ENCODE results near the gene KCNE3.

KCNE3 gene

GRCh38 chr11:74478877-74479731 is 11.8 kb upstream of the KCNE3 start:
- no peak overlapping the region for H3K27ac Mint-ChIP-seq
- H3K4me3 Mint-ChIP-seq, result no peak overlapping the region
- ATAC-seq, result no peak
- no peaks in the 10 kb centered on the region for H3K36me3 Mint-ChIP-seq
- peaks cover under 1% of the 10 kb centered on the region for H3K4me1 Mint-ChIP-seq
- H3K27me3 Mint-ChIP-seq, result no peaks in the 10 kb centered on the region
- H3K9me3 Mint-ChIP-seq, result no peaks in the 10 kb centered on the region

- Mint-ChIP-seq H3K4me1 (peaks cover 6% of the 10 kb centered on the region), H3K27me3 (peaks cover 12% of the 10 kb centered on the region), H3K4me3 (no peak overlapping the region), H3K36me3 (no peaks in the 10 kb centered on the region), H3K9me3 (no peaks in the 10 kb centered on the region), H3K27ac (no peak overlapping the region)
- no peak for ATAC-seq
Measured at GRCh38 chr11:74476536-74476935, 9.2 kb upstream of the KCNE3 start.

DNA sequence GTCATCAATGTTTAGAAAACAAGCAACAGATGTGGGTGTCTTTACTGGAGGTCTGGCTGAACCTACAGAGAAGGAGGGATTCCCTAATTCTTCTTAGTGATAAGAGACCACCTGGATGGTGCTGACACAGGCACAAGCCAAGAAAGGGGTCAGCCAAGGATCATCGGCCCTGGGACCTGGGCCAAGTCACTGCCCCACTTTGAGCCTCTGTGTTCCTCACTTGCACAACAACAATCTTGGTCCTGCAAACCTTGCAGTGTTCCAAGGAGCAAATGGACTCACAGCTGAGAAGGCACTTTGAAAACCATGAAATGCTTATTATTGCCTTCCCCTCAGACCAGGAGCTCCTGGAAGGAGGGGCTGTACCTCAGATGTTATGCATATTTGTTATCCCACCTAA is 7.0 kb upstream of the KCNE3 start:
- ATAC-seq, result no peak
- Mint-ChIP-seq H3K27me3 (peaks cover 21% of the 10 kb centered on the region), H3K9me3 (no peaks in the 10 kb centered on the region), H3K4me3 (no peak overlapping the region), H3K4me1 (peaks cover 6% of the 10 kb centered on the region), H3K36me3 (no peaks in the 10 kb centered on the region), H3K27ac (no peak overlapping the region)

DNA sequence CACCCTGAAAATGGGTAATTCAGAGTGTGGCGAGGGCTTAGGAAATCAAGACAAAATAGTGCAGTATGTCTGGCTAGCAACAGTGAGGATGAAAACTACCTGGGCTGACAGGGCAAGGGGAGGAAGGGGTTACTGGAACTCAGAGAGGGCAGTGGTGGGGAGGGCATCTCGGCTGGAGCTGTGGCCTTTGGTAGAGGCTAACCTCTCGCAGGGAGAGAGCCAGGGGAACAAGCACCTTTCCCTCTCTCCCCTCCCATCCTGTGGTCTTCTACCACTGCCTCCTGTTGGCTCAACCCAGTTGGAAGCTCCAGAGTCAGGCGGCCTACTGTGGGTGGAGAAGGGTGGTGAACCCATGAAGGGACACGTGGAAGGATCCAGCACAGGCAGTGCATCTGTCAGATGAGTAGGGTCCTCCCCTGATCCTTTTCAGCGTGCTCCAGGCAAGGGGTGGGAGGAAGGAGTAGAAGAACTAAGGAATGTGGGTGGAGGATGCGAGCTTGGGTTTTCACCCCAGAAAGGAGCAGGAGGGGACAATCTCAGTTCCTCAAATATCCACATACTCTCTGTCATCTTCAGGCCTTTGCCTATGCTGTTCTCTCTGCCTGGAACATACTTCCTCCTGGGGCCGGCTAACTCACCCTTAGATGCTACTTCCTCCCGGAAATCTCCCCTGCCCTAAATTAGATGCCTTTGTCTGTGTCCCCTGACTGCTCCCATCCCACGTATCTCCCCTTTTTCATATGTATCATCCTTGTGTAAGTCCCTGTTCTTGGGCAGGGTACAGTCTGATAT is 6.2 kb upstream of the KCNE3 start:
- no peak overlapping the region for H3K27ac Mint-ChIP-seq
- H3K4me1 Mint-ChIP-seq, result peaks cover 9% of the 10 kb centered on the region
- H3K9me3 Mint-ChIP-seq, result no peaks in the 10 kb centered on the region
- H3K27me3 Mint-ChIP-seq, result peaks cover 26% of the 10 kb centered on the region
- ATAC-seq, result peak; percentile 12
- H3K36me3 Mint-ChIP-seq, result no peaks in the 10 kb centered on the region
- no peak overlapping the region for H3K4me3 Mint-ChIP-seq

DNA sequence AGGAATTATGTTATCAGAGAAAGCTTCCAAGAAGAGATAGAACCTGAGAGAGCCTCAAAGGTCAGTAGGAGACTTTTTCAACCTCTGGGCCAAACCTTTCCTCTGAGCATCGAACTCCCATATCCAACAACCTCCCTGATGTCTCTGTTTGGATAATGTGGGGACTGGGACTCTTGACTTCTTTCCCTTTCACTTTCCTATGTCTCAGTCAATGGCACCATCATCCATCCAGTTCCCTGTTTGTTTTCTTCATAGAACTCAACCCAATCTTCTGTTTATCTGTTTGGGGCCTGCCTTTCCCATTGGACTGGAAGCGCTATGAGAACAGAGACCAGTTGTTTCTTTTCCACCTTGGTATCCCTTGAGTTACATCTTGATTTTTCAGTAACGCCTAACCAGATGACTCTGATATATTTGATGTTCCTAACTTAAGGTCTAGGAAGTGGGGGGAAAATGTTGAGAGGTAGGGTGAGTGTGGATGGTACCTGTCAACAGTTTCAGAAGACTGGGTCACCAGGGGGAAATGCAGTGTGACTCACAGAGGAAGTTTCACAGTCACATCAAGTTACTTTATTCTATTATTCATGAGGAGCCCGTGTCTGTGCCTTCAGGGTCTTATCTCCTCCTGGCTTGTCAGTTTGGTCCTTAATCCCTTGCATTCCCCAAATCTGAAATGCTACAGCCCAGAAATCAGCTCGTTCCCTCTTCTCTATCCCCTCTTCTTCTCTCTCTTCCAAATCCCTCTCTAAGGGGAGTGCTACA is 4.5 kb upstream of the KCNE3 start:
- Mint-ChIP-seq H3K27ac (no peak overlapping the region), H3K36me3 (no peaks in the 10 kb centered on the region), H3K27me3 (peaks cover 38% of the 10 kb centered on the region), H3K4me1 (peaks cover 20% of the 10 kb centered on the region), H3K4me3 (no peak overlapping the region), H3K9me3 (no peaks in the 10 kb centered on the region)
- no peak for ATAC-seq

DNA sequence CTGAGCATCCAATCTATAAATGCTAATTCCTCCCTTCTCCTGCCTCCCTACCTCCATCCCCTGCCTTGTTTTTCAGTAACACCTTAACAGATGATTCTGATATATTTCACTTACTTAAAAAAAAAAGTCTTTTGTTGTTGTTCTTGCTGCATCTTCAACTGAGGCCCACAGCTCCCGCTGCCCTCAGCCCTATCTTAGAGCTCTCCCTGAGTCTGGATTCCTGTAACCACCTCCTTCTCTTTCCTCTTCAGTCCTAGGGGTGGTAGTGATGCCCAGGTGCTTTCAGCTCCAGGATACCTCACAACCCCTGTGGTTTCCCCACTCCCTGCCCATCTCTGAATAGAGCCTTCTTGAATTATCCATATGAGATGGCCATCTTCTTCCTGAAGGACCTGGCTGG is 3.7 kb upstream of the KCNE3 start:
- Mint-ChIP-seq H3K4me1 (peaks cover 20% of the 10 kb centered on the region), H3K9me3 (no peaks in the 10 kb centered on the region), H3K27me3 (peaks cover 46% of the 10 kb centered on the region), H3K4me3 (no peak overlapping the region), H3K27ac (no peak overlapping the region), H3K36me3 (no peaks in the 10 kb centered on the region)
- no peak for ATAC-seq

GRCh38 chr11:74470526-74470925 is 3.2 kb upstream of the KCNE3 start:
- H3K4me1 Mint-ChIP-seq, result peaks cover 20% of the 10 kb centered on the region

GRCh38 chr11:74468936-74469335 is 1.6 kb upstream of the KCNE3 start:
- Mint-ChIP-seq H3K9me3 (no peaks in the 10 kb centered on the region), H3K36me3 (no peaks in the 10 kb centered on the region), H3K4me3 (no peak overlapping the region), H3K27ac (no peak overlapping the region), H3K4me1 (peaks cover 17% of the 10 kb centered on the region), H3K27me3 (peaks cover 66% of the 10 kb centered on the region)
- no peak for ATAC-seq

More at GRCh38 chr11:74470526-74470925, 3.2 kb upstream of the KCNE3 start:
- no peak overlapping the region for H3K27ac Mint-ChIP-seq
- H3K4me3 Mint-ChIP-seq, result no peak overlapping the region
- ATAC-seq, result no peak
- H3K36me3 Mint-ChIP-seq, result no peaks in the 10 kb centered on the region
- no peaks in the 10 kb centered on the region for H3K9me3 Mint-ChIP-seq
- H3K27me3 Mint-ChIP-seq, result peaks cover 51% of the 10 kb centered on the region

GRCh38 chr11:74468521-74468920 is 1.2 kb upstream of the KCNE3 start:
- no peak overlapping the region for H3K27ac Mint-ChIP-seq
- no peak overlapping the region for H3K4me3 Mint-ChIP-seq
- ATAC-seq, result no peak
- H3K36me3 Mint-ChIP-seq, result no peaks in the 10 kb centered on the region
- no peaks in the 10 kb centered on the region for H3K9me3 Mint-ChIP-seq
- H3K4me1 Mint-ChIP-seq, result peaks cover 13% of the 10 kb centered on the region
- peaks cover 66% of the 10 kb centered on the region for H3K27me3 Mint-ChIP-seq

- H3K27me3 Mint-ChIP-seq, result peaks cover 66% of the 10 kb centered on the region
- no peak overlapping the region for H3K4me3 Mint-ChIP-seq
- H3K4me1 Mint-ChIP-seq, result peaks cover 13% of the 10 kb centered on the region
- H3K9me3 Mint-ChIP-seq, result no peaks in the 10 kb centered on the region
- no peak overlapping the region for H3K27ac Mint-ChIP-seq
- no peaks in the 10 kb centered on the region for H3K36me3 Mint-ChIP-seq
- ATAC-seq, result no peak
Measured at GRCh38 chr11:74468058-74468457, 709 bp upstream of the KCNE3 start.

GRCh38 chr11:74465291-74465708 is 2.0 kb downstream of the KCNE3 start:
- H3K36me3 Mint-ChIP-seq, result no peaks in the 10 kb centered on the region
- H3K4me3 Mint-ChIP-seq, result no peak overlapping the region
- ATAC-seq, result no peak
- H3K4me1 Mint-ChIP-seq, result peaks cover 13% of the 10 kb centered on the region
- peaks cover 44% of the 10 kb centered on the region for H3K27me3 Mint-ChIP-seq
- no peak overlapping the region for H3K27ac Mint-ChIP-seq
- no peaks in the 10 kb centered on the region for H3K9me3 Mint-ChIP-seq

GRCh38 chr11:74464746-74465145 is 2.6 kb downstream of the KCNE3 start:
- no peak overlapping the region for H3K27ac Mint-ChIP-seq
- no peaks in the 10 kb centered on the region for H3K36me3 Mint-ChIP-seq
- no peak overlapping the region for H3K4me3 Mint-ChIP-seq
- H3K4me1 Mint-ChIP-seq, result peaks cover 13% of the 10 kb centered on the region
- ATAC-seq, result no peak
- no peaks in the 10 kb centered on the region for H3K9me3 Mint-ChIP-seq
- H3K27me3 Mint-ChIP-seq, result peaks cover 44% of the 10 kb centered on the region

- Mint-ChIP-seq H3K4me3 (no peak overlapping the region), H3K27me3 (peaks cover 36% of the 10 kb centered on the region), H3K9me3 (no peaks in the 10 kb centered on the region), H3K4me1 (peaks cover 7% of the 10 kb centered on the region), H3K27ac (no peak overlapping the region), H3K36me3 (no peaks in the 10 kb centered on the region)
- ATAC-seq, result no peak
Measured at GRCh38 chr11:74463216-74463615, 4.1 kb downstream of the KCNE3 start.

DNA sequence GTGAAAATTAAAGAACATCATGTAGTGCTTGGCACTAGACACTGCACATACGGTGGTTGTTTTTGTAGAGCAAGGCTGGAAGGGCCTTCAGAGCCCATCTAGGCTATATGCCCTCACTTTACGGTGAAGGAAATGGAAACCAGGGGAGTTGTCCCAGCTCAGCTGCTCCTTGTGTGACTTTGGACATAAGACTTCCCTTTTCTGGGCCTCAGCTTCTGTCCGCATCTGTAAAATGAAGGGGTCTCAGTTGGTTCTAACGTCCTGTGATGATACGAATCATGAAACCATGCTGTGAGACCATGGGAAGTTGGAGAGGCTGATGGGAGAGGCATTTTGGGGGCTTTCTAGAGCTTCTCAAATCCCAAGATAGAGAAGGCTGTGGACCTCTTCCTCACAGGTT is 4.7 kb downstream of the KCNE3 start:
- Mint-ChIP-seq H3K36me3 (no peaks in the 10 kb centered on the region), H3K4me3 (no peak overlapping the region), H3K27ac (no peak overlapping the region), H3K27me3 (peaks cover 30% of the 10 kb centered on the region), H3K4me1 (peaks cover under 1% of the 10 kb centered on the region), H3K9me3 (no peaks in the 10 kb centered on the region)
- no peak for ATAC-seq

DNA sequence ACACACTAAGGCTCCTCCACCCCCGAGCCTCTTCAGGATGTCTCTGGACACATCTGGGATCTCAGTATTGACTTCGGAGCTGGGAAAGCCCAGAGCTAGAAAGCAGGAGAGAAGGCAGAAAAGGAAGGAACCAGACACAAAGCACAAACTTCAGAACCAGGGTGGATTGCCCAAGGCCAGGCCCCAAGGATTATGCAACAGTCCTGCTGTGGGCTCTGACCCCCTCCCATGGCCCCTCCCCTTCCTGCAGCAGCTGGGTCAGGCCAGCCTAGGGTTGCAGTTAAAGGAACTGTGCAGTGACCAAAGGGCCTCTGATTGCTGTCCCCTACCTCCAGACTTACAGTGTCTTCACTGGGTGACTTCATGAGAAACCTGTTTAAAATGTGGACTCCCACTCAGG is 5.3 kb downstream of the KCNE3 start:
- H3K27ac Mint-ChIP-seq, result no peak overlapping the region
- no peaks in the 10 kb centered on the region for H3K36me3 Mint-ChIP-seq
- peaks cover 28% of the 10 kb centered on the region for H3K27me3 Mint-ChIP-seq
- no peak for ATAC-seq
- no peak overlapping the region for H3K4me3 Mint-ChIP-seq
- H3K9me3 Mint-ChIP-seq, result no peaks in the 10 kb centered on the region
- no peaks in the 10 kb centered on the region for H3K4me1 Mint-ChIP-seq

Data from stimulated activated memory B cell treated with anti-CD40 and anti-IgM and Interleukin-4, amounts not matched to agents 10 μg/mL and 1 μg/mL and 100 μg/mL, for 72 hours (primary cell).